ENCODE measurements around the gene LRRC71.
"Not testable (repeated sequence)": the region's sequence is repeated elsewhere in the genome, so short reads cannot be mapped to it uniquely, and the experiment has no call there.

LRRC71 gene

DNA sequence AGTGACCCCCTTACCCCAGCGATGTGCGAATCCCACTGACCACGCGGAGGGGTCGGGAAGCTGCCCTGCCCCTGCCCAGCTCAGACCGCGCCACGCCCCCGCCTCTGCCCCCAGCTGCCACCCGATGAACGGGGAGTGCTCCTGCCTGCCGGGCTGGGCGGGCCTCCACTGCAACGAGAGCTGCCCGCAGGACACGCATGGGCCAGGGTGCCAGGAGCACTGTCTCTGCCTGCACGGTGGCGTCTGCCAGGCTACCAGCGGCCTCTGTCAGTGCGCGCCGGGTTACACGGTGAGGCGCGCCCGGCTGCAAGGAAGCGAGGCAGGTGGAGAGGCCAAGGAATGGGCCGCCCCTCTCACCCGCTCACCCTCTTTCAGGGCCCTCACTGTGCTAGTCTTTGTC lies 11.9 kb upstream of the LRRC71 start:
- no peak for DNase-seq

DNA sequence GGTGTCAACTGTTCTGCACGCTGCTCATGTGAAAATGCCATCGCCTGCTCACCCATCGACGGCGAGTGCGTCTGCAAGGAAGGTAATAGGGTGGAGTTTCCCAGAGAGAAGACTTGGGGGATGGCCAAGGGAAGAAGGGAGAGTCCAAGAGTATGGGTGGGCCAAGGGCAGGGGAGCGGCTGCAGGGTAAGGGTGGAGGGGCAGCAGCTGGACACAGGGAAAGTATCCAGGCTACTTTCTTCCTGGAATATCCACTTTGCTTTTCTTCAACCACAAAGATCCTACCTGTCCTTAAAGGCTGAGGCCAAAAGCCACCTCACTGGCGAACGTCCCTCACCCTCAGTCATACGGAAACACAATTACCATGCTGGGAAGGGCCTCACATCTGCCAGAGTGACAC lies 11.5 kb upstream of the LRRC71 start:
- no peak for DNase-seq

DNA sequence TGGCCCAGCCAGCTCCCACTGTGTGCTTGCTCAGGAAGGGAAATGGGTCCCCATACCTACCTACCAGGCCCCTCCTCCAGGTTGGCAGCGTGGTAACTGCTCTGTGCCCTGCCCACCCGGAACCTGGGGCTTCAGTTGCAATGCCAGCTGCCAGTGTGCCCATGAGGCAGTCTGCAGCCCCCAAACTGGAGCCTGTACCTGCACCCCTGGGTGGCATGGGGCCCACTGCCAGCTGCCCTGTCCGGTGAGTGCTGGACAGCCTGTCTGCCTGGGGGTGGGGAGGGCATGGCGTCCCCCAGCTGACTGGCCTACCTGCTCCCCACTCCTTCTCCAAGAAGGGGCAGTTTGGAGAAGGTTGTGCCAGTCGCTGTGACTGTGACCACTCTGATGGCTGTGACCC lies 10.8 kb upstream of the LRRC71 start:
- no peak for DNase-seq

DNA sequence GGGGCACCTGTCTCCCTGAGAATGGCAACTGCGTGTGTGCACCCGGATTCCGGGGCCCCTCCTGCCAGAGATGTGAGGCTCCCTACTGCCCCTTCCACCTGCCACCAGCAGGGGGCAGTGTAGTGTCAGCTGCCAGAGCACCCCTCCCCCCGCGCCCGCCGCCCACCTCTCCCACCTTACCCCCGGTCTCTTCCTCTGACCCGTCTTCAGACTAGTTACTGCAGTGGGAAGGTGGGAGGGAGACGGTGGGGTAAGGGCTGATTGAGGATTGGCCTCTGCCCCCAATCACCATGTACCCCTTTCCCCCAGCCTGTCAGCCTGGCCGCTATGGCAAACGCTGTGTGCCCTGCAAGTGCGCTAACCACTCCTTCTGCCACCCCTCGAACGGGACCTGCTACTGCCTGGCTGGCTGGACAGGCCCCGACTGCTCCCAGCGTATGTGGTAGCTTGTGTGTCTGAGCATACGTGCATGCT lies 10.1 kb upstream of the LRRC71 start:
- no peak for DNase-seq

DNA sequence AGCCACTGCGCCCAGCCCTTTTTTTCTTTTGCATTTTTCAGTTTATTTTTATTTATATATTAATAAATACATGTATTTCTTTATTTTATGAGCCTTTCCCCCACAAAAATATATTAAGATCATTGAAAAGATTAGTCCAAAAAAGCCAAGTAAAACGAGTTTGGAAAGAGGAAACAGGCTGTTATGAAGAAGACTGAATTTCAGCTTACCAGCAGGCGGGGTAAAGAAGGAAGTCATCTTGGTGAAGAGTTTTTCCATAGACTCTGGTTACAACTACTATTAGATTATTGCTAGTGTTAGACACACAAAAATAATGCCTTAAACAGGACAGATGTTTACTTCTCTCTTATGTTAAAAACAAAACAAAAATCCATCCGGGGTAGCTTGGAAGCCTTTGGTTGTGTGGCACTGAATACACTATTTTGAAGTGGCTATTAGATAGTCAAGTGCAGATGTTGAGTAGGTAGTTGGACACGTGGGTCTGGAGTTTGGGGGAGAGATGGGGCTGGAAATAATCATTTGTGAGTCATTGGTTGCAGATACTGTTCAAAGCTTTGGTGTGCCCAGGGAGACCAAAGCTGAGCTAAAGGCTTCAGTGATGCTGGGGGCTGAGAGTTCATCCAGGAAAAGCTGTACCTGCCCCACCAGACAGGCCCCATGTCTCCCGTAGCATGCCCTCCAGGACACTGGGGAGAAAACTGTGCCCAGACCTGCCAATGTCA lies 8.7 kb upstream of the LRRC71 start:
- DNase-seq, result no peak

DNA sequence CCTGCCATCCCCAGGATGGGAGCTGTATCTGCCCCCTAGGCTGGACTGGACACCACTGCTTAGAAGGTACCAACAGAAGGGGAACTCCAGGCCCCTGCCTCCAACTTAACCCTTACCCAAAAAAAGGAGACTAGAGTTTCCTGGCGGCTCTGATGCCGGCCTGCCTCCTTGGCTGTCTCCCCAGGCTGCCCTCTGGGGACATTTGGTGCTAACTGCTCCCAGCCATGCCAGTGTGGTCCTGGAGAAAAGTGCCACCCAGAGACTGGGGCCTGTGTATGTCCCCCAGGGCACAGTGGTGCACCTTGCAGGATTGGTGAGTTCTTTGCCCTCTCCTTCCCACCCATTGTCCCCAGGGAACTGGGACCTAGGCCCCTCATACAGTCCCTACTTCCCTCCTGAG lies 8.1 kb upstream of the LRRC71 start:
- DNase-seq, result no peak

DNA sequence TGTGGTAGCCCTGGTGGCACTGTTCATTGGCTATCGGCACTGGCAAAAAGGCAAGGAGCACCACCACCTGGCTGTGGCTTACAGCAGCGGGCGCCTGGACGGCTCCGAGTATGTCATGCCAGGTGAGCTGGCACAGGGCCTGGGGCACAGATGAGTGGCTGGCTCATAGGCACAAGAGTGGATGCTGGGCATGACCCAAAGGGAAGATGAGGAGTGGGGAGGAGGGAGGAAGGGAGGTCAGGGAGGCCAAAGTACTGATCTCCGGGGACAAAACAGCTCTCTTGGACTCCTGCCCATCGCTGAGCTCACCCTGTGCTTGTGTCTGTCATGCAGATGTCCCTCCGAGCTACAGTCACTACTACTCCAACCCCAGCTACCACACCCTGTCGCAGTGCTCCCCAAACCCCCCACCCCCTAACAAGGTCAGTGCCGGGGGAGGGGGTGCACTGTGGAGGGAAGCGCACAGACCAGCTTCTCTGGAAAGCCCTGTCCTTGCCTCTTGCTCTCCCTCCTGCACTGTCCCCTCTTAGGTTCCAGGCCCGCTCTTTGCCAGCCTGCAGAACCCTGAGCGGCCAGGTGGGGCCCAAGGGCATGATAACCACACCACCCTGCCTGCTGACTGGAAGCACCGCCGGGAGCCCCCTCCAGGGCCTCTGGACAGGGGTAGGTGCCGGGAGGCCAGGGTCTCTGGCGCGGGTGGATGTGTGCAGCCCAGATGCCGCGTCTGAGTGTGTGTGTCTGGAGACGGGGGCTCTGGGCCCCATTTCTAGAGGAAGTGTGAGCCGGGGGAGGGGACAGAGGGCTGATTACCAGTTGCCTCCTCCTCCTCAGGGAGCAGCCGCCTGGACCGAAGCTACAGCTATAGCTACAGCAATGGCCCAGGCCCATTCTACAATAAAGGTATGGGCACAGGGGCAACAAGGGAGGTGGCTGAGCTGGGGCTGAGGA lies 7.3 kb upstream of the LRRC71 start:
- no peak for DNase-seq

DNA sequence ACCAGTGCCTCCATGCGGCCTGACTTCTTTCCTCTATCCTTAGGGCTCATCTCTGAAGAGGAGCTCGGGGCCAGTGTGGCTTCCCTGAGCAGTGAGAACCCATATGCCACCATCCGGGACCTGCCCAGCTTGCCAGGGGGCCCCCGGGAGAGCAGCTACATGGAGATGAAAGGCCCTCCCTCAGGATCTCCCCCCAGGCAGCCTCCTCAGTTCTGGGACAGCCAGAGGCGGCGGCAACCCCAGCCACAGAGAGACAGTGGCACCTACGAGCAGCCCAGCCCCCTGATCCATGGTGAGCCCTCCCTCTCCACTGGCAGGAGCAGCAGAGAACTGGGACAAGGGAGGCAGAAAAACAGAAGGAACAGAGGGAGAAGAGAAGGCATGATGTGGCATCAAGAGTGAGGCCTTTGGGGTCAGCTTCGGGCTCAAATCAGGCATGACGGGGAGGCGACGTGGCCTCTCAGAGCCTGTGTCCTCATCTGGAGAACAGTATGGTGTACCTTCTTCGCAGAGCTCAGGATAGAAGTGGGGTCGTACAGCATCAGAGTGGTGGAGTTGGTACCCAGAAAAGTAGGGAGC lies 6.5 kb upstream of the LRRC71 start:
- DNase-seq, result no peak

DNA sequence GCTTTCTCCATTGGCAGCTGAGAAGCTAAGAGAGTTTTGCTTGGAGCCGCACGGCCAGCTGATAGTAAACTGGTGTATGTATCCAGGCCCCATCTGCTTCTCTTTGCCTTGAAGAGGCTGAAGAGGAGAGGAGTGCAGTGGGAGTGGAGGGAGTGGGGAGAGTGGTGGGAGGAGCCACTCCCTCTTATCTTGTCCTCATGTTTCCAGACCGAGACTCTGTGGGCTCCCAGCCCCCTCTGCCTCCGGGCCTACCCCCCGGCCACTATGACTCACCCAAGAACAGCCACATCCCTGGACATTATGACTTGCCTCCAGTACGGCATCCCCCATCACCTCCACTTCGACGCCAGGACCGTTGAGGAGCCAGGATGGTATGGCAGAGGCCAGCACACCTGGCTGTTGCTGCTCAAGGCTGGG lies 6.0 kb upstream of the LRRC71 start:
- no peak for DNase-seq

DNA sequence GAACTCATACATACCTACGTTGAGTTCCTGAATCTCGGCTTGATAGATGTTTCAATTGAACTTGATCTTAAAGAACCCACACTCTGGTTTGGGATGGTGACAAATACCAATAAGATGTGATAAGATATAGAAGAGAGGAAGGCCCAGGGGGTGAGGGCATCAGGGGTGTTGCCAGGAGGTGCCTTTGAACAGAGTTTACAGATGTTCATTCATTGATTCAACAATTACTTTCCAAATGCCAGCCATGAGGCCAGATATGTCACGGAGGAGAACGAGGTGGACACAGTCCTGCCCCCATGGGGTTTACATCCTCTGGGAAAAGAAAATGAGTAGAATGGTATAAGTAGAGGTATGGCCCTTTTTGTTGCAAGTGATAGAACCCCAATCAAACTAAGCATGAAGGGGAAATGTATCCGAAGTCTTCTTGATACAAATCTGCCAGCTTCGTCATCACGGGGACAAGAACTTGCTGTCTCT lies 659 bp downstream of the LRRC71 start:
- DNase-seq, result no peak

DNA sequence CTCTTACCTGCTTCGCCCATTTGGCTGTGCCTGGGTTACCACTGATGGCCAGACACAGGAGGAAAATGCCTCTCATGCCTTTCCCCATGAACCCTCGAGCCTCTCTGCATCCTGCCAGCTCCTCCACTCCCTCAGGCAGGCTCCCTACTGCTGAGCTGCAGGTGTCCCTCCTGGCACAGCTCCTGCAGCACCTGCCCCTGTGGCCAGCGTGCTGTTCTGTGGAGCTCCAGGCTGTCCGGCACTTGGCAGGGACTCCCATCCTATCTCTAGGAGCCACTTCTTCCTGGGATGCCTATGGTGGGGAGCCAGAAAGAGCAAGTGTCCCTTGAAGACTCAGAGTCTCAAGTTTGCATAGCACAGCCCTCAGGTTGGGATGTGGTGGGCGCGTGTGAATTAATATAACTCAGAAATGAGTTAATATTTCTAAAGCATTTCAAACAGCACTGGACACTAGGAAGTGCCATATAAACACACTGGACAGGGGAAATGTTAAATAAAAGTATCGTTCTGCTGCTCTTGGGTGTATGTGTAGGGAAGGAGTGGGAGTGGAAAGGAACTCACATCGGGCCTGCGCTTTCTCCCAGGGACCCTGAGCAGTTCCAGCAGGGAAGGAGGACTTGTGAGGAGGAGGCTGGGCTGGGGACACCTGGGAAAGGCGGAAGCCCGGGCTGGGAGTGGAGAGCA lies 2.7 kb downstream of the LRRC71 start:
- DNase-seq, result no peak

DNA sequence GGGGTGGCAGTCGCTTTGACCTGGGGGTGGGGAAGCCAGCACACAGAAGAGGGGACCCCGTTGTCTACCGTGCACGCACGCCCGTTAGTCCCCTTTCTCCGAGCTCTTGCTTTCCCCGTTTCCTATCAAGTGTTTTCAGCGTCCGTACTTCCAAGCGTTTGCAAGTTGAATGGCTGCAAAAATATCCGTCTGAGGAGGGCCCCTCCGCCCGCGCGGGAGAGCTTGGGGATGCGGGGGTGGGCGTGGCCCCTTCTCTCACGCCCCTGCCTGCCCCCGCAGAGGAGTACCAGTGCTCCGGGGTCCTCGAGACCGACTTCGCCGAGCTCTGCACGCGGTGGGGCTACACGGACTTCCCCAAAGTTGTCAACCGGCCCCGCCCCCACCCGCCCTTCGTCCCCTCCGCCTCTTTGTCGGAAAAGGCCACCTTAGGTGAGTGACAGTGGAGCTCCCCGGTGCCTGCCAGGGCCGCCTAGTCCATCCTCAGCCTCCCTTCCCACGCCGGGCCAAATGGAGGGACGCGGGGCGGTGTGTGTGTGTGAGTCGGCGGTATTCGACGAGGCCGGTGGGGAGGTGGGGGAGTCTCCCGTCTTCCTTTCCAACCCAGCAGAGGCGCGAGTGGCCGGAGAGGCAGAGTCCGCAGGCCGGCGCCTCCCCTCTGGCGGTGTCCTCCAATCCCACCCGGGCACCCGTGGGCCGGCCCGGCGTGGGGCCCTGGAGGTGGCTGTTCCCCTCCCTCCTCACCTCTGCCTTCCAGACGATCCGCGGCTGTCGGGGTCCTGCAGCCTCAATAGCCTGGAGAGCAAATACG lies 3.4 kb downstream of the LRRC71 start:
- DNase-seq, result no peak

DNA sequence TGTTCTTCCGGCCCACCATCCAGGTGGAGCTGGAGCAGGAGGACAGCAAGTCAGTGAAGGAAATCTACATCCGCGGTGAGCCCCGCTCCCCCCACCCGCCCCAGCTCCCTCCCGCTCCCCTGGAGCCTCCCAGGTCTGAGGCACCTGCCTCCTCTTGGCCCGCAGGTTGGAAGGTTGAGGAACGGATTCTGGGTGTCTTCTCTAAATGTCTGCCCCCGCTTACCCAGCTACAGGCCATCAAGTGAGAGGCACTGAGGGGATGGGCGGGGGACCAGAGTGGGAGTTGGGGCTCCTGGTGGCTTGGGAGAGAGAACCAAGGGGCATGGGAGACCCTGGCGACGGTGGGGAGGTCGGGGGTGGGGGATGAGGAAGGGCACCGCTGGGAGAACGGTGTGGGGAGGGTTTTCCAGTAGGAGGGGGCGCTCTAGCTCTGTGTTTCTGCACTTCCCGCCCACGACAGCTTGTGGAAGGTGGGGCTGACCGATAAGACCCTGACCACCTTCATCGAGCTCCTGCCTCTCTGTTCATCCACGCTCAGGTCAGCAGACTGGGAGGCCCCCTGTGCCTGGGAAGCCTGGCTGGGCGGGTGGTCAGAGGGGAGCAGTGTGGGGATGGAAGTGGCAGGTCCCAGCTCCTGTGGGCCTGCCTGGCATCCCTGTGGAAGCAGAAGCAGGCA lies 4.2 kb downstream of the LRRC71 start:
- no peak for DNase-seq

DNA sequence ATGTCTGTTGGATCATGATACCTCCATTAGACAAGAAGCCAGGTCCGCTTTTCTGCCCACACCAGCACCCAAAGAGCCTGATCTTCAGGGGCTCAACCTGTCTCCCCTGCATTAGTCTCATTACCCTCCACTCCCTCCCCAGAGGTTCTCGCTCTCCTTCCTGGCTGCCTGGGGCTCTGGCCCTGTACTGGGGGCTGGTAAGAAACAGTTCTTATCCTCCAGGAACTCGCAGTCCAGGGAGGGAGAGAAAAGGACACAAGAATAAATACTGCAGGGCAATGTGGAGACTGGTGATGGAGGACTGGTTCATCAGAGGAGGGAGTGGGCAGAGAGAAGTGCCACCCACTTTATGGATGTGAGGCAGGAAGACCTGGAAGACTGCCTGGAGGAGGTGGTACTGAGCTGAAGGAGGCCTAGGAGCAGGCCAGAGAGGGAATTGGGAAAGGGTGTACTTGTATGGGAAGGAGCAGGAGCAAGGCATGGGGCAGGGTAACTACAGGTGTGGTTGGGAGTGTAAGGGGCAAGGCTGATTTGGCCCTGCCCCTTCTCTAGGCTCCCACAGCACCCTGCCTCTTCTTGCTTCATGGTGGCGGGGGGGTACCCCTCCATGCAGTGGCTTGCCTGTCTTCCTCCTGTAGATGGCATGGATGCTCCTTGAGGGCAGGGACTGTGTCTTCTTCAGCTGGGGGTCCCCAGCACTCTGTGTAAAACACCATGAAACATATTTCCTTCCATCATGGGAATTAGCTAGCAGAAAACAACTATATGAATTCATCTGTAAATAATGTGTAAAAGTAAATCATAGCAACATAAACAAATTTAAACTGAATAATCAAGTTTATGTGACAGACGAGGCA lies 5.0 kb downstream of the LRRC71 start:
- no peak for DNase-seq

DNA sequence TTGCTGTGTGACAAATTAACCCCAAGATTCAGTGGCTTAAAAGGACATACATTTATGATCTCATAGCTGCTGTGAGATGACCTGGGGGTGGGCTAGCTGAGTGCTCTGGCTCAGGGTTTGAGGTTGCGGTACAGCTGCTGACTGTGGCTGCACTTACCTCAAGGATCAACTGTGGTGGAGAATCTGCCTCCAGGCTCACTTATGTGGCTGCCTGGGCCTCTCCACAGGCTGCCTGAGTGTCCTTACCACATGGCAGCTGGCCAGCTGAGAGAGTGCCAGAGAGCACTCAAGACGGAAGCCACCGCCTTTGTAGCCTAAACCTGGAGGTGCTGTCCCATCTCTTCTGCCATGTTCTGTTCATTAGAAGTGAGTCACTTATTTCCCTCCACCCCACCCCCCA lies 5.7 kb downstream of the LRRC71 start:
- DNase-seq, result no peak

DNA sequence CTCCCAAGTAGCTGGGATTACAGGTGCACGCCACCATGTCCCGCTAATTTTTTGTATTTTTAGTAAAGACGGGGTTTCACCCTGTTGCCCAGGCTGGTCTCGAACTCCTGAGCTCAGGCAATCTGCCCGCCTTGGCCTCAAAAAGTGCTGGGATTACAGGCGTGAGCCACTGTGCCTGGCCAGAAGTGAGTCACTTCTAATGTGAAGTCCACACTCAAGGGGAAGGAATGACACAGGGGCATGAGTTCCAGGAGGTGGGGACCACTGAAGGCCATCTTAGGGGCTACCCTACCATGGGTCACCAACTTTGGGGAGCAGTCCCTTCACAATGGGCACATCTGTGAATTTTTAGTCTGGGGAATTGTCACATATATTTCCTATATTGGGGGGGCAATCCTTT lies 6.3 kb downstream of the LRRC71 start:
- not testable (repeated sequence) for DNase-seq

DNA sequence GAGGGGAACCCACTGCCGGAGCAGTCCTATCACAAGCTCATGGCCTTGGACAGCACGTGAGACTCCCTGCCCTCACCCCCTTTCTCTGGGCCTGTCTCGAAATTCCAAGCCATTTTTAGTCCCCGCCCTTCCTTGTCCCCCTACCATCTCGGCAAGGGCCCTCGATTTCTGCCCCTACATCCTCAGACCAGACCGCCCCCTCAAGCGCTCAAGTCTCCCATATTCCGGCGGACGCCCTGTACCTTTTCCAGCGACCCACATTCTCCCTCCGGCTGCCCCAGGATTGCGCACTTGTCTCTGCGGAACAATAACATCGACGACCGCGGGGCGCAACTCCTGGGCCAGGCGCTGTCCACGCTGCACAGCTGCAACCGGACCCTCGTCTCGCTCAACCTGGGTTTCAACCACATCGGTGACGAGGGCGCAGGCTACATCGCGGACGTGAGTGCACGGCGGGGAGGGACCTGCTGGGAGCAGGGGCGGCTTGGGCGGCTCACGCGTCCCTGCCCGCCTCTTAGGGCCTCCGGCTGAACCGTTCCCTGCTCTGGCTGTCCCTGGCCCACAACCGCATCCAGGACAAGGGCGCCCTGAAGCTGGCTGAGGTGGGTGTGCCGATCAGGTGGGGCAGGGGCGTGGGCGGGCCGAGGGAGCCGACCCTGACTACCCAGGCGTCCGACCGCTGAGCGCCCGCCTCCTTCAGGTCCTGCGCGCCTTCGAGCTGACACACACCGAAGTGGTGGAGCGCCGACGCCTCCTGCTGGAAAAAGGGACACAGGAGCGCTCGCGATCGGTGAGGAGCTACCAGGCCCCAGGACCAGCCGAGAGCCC lies 7.0 kb downstream of the LRRC71 start:
- no peak for DNase-seq

DNA sequence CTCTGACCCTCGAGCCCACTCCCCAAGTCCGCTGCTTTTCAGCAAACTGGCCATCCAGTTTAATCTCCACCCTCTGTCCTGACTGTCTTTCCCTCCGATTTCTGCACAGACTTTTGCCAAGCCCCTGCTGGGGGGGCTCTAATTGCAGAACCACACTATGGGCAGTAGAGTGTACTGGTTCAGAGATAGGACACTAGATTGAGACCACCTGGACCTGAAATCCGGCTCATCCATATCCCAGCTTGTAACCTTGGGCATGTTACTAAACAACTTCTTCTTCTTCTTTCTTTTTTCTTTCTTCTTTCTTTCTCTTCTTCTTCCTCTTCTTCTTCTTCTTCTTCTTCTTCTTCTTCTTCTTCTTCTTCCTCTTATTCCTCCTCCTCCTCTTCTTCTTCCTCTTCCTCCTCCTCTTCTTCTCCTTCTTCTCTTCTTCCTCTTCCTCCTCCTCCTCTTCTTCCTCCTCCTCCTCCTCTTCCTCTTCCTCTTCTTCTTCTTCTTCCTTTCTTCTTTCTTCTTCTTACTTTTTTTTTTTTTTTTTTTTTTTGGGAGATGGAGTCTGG lies 7.7 kb downstream of the LRRC71 start:
- DNase-seq, result no peak

DNA sequence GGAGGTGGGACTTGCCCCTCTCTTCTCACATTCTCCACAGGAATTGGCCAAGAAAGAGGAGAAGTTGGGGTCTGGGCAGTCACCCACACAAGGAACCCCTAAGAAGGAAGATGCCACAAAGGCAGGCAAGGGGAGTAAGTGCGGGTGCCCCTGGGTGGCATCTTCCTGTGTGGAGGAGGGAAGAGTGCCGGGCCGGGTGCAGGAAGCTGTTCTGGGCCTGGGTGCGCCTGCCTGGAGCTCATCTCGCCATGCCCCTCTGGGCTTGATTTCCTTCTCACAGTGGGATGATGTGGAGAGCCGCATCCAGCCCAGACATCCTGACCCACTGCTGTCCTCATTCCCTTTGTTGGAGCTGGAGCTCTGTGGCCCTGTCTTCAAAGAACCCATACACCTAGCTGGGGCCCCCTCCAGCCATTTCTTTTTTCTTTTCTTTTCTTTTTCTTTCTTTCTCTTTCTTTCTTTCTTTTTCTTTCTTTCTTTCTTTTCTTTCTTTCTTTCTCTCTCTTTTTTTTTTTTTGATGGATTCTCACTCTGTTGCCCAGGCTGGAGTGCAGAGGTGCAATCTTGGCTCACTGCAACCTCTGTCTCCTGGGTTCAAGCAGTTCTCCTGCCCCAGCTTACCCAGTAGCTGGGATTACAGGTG lies 9.3 kb downstream of the LRRC71 start:
- DNase-seq, result no peak

Measured in cerebellar nuclear complex (tissue), 1 donor.